H1 (cell line): Measurements from ENCODE around the gene IL36A. TPM values are rescaled to one million over a fixed set of nuclear protein-coding genes. Genes with fewer than 3 reads are reported as not detected.

Experiments used
- CTCF ChIA-PET: fragments of 300-600 bp; sonication (Branson Sonifier 250); formaldehyde crosslinking; loops from one replicate; lab custom pipeline; 2021; ENCODE audit not compliant: partially characterized antibody; lab: Charles Lee
- POLR2A ChIA-PET: fragments of 300-600 bp; sonication (Branson Sonifier 250); formaldehyde crosslinking; loops from one replicate; lab custom pipeline; 2021; ENCODE audit warnings: inconsistent platforms; ENCODE audit not compliant: partially characterized antibody; lab: Charles Lee
- DNase-seq, 2 experiments: peaks; one replicate each; pipeline versions ENCODE4 v3.0.0 to v3.0.0-alpha.2; 2010 to 2022; ENCODE audit warnings: low spot score in 2 of 2, low read depth in 1 of 2, mixed read lengths in 1 of 2
- FAIRE-seq: peaks from 2 replicates; lab custom pipeline; 2011; peaks lifted over from hg19 to GRCh38; lab: Jason Lieb, UNC
- H2AFZ ChIP-seq: 2 replicates; pipeline ENCODE4 v1.8.1; 2012; ENCODE audit warnings: low read length, inconsistent platforms
- H2AK5ac ChIP-seq: 2 replicates; pipeline ENCODE4 v1.6.1; 2013; ENCODE audit warnings: low read depth, low read length
- H2BK120ac ChIP-seq: replicated peaks from 2 replicates; pipeline ENCODE3; 2013; ENCODE audit warnings: low read depth, low read length, inconsistent platforms
- H2BK12ac ChIP-seq: 2 replicates; pipeline ENCODE4 v1.6.1; 2013; ENCODE audit warnings: low read depth, low read length
- H2BK15ac ChIP-seq: 2 replicates; pipeline ENCODE4 v1.6.1; 2013; ENCODE audit warnings: low read length
- H2BK20ac ChIP-seq: 2 replicates; pipeline ENCODE4 v1.6.1; 2013; ENCODE audit warnings: low read length
- H2BK5ac ChIP-seq: 2 replicates; pipeline ENCODE4 v1.6.1; 2013; ENCODE audit warnings: low read depth, low read length
- H3K14ac ChIP-seq: 2 replicates; pipeline ENCODE4 v1.6.1; 2013; ENCODE audit warnings: inconsistent platforms; ENCODE audit not compliant: insufficient read length
- H3K18ac ChIP-seq: 2 replicates; pipeline ENCODE4 v1.6.1; 2013; ENCODE audit warnings: low read length; ENCODE audit errors: extremely low read depth
- H3K23ac ChIP-seq: 2 replicates; pipeline ENCODE4 v1.6.1; 2013; ENCODE audit warnings: inconsistent platforms; ENCODE audit not compliant: insufficient read length
- H3K23me2 ChIP-seq: 2 replicates; pipeline ENCODE4 v1.6.1; 2013; ENCODE audit warnings: low read depth, low read length
- H3K27ac ChIP-seq: 2 replicates; pipeline ENCODE4 v1.6.1; 2011; ENCODE audit warnings: low read depth, low read length, inconsistent platforms
- H3K27me3 ChIP-seq, 4 experiments: replicated peaks in 1 of 4; 1 replicate in 1 of 4; 2 replicates in 3 of 4; pipeline versions ENCODE4 v1.6.1 to v1.8.1; 2011 to 2013; ENCODE audit warnings: low read length in 3 of 4, mild to moderate bottlenecking in 3 of 4, inconsistent platforms in 2 of 4, mixed read lengths in 2 of 4, moderate library complexity in 1 of 4; ENCODE audit not compliant: control insufficient read depth in 3 of 4, insufficient read depth in 3 of 4; ENCODE audit errors: extremely low read depth in 1 of 4
- H3K36me3 ChIP-seq, 4 experiments: 2 replicates each; pipeline versions ENCODE4 v1.6.1 to v1.8.1; 2011 to 2013; ENCODE audit warnings: mild to moderate bottlenecking in 4 of 4, low read length in 3 of 4, moderate library complexity in 2 of 4, control low read depth in 1 of 4, inconsistent platforms in 1 of 4; ENCODE audit not compliant: insufficient read depth in 4 of 4, control insufficient read depth in 2 of 4
- H3K4ac ChIP-seq: replicated peaks from 2 replicates; pipeline ENCODE3; 2013; ENCODE audit warnings: low read length, low read depth, mixed read lengths, inconsistent platforms; ENCODE audit not compliant: insufficient read length
- H3K4me1 ChIP-seq, 4 experiments: replicated peaks in 1 of 4; 1 replicate in 1 of 4; 2 replicates in 3 of 4; pipeline versions ENCODE4 v1.6.1 to v1.8.1; 2011 to 2013; ENCODE audit warnings: low read length in 3 of 4, inconsistent platforms in 2 of 4, mixed read lengths in 1 of 4; ENCODE audit not compliant: insufficient read depth in 4 of 4, control insufficient read depth in 3 of 4
- H3K4me2 ChIP-seq, 2 experiments: 2 replicates each; pipeline versions ENCODE4 v1.6.1 to v1.8.1; 2011 to 2013; ENCODE audit warnings: low read depth in 2 of 2, low read length in 2 of 2, control low read depth in 1 of 2, inconsistent platforms in 1 of 2, mild to moderate bottlenecking in 1 of 2; ENCODE audit not compliant: insufficient read depth in 1 of 2
- H3K4me3 ChIP-seq, 4 experiments: fragments of 200-600, 300-600 bp in 1 of 4; sonication (generic), shearing (Covaris generic), sonication (Bioruptor Twin) in 1 of 4; 2 replicates each; pipeline versions ENCODE4 v1.5.1 to v1.8.1; 2011 to 2016; ENCODE audit warnings: low read length in 4 of 4, low read depth in 3 of 4, control low read depth in 2 of 4, inconsistent platforms in 2 of 4, mild to moderate bottlenecking in 2 of 4, mixed read lengths in 1 of 4, moderate library complexity in 1 of 4; ENCODE audit not compliant: insufficient read depth in 2 of 4; ENCODE audit errors: extremely low read depth in 1 of 4
- H3K56ac ChIP-seq: replicated peaks from 2 replicates; pipeline ENCODE3; 2013; ENCODE audit warnings: low read depth, mild to moderate bottlenecking, mixed read lengths, low read length, inconsistent platforms; ENCODE audit not compliant: insufficient read length
- H3K79me1 ChIP-seq: 2 replicates; pipeline ENCODE4 v1.6.1; 2013; ENCODE audit warnings: low read depth, low read length, control low read depth
- H3K79me2 ChIP-seq, 2 experiments: 2 replicates each; pipeline versions ENCODE4 v1.6.1 to v1.8.1; 2012 to 2013; ENCODE audit warnings: low read length in 2 of 2, mild to moderate bottlenecking in 2 of 2, inconsistent platforms in 1 of 2; ENCODE audit not compliant: insufficient read depth in 2 of 2, control insufficient read depth in 1 of 2
- H3K9ac ChIP-seq, 4 experiments: replicated peaks in 1 of 4; 1 replicate in 1 of 4; 2 replicates in 3 of 4; pipeline versions ENCODE4 v1.6.1 to v1.8.1; 2011 to 2013; ENCODE audit warnings: low read depth in 3 of 4, low read length in 3 of 4, control low read depth in 2 of 4, mild to moderate bottlenecking in 2 of 4, moderate library complexity in 2 of 4, inconsistent platforms in 1 of 4; ENCODE audit errors: extremely low read depth in 1 of 4
- H3K9me3 ChIP-seq, 2 experiments: 2 replicates each; pipeline versions ENCODE4 v1.6.1 to v1.8.1; 2012 to 2013; ENCODE audit warnings: mild to moderate bottlenecking in 2 of 2, moderate library complexity in 2 of 2, control low read depth in 1 of 2, inconsistent platforms in 1 of 2, low read depth in 1 of 2, low read length in 1 of 2, mixed read lengths in 1 of 2; ENCODE audit not compliant: insufficient read depth in 2 of 2
- H4K20me1 ChIP-seq, 2 experiments: replicated peaks in 1 of 2; 2 replicates each; pipeline versions ENCODE3 to v1.8.1; 2011 to 2013; ENCODE audit warnings: inconsistent platforms in 2 of 2, low read length in 2 of 2, mild to moderate bottlenecking in 1 of 2; ENCODE audit not compliant: insufficient read depth in 2 of 2, control insufficient read depth in 1 of 2
- H4K5ac ChIP-seq: 2 replicates; pipeline ENCODE4 v1.6.1; 2013; ENCODE audit warnings: low read length, low read depth, mixed read lengths, inconsistent platforms; ENCODE audit not compliant: insufficient read length
- H4K8ac ChIP-seq: 2 replicates; pipeline ENCODE4 v1.8.0; 2013; ENCODE audit warnings: mild to moderate bottlenecking, moderate library complexity, low read length, inconsistent platforms; ENCODE audit not compliant: insufficient read depth; ENCODE audit errors: extremely low read depth
- H4K91ac ChIP-seq: replicated peaks from 2 replicates; pipeline ENCODE3; 2013; ENCODE audit warnings: low read length, mixed read lengths, inconsistent platforms; ENCODE audit not compliant: insufficient read length
- ATF3 ChIP-seq: IDR thresholded peaks from 2 replicates; pipeline ENCODE4 v1.6.1; 2011; ENCODE audit warnings: low read depth, mild to moderate bottlenecking, low read length; ENCODE audit not compliant: insufficient read depth
- CBX8 ChIP-seq: fragments of 300-800, 300-1000 bp; sonication (generic); IDR thresholded peaks from 2 replicates; pipeline ENCODE4 v1.7.1; 2016; ENCODE audit warnings: low read depth, low read length, borderline replicate concordance
- CHD2 ChIP-seq: IDR thresholded peaks from 2 replicates; pipeline ENCODE4 v1.6.1; 2012; ENCODE audit warnings: low read length, improper control_type of control experiment
- FOSL1 ChIP-seq: IDR thresholded peaks from 2 replicates; pipeline ENCODE4 v1.6.1; 2011; ENCODE audit warnings: mild to moderate bottlenecking, low read depth, low read length, moderate library complexity; ENCODE audit not compliant: insufficient read depth
- GABPA ChIP-seq: IDR thresholded peaks from 2 replicates; pipeline ENCODE4 v1.6.1; 2011; ENCODE audit warnings: mild to moderate bottlenecking, low read length, moderate library complexity, borderline replicate concordance; ENCODE audit not compliant: insufficient read depth
- GTF2F1 ChIP-seq: IDR thresholded peaks from 2 replicates; pipeline ENCODE4 v1.6.1; 2012; ENCODE audit warnings: low read depth, low read length, improper control_type of control experiment, borderline replicate concordance
- HDAC6 ChIP-seq: IDR thresholded peaks from one replicate; pipeline ENCODE4 v1.7.1; 2012; ENCODE audit warnings: low read depth, mild to moderate bottlenecking, inconsistent platforms, low read length, moderate library complexity
- KDM5A ChIP-seq: fragments of 200-600 bp; IDR thresholded peaks from 2 replicates; pipeline ENCODE4 v1.7.1; 2012; ENCODE audit warnings: mild to moderate bottlenecking, low read length, inconsistent platforms, mixed read lengths
- RFX5 ChIP-seq: IDR thresholded peaks from 2 replicates; pipeline ENCODE4 v1.6.1; 2011; ENCODE audit warnings: low read depth, low read length, improper control_type of control experiment, borderline replicate concordance
- RXRA ChIP-seq: IDR thresholded peaks from 2 replicates; pipeline ENCODE4 v1.6.1; 2011; ENCODE audit warnings: low read depth, mild to moderate bottlenecking, low read length, moderate library complexity; ENCODE audit not compliant: insufficient read depth
- SIN3A ChIP-seq, 2 experiments: IDR thresholded peaks in 1 of 2; conservative IDR thresholded peaks in 1 of 2; 2 replicates each; pipeline ENCODE4 v1.6.1; 2011 to 2012; ENCODE audit warnings: low read length in 2 of 2, improper control_type of control experiment in 1 of 2, low read depth in 1 of 2, mild to moderate bottlenecking in 1 of 2
- TBP ChIP-seq: IDR thresholded peaks from 2 replicates; pipeline ENCODE4 v1.6.1; 2011; ENCODE audit warnings: low read depth, low read length, improper control_type of control experiment
- YY1 ChIP-seq: IDR thresholded peaks from 2 replicates; pipeline ENCODE4 v1.6.1; 2011; ENCODE audit warnings: low read depth, mild to moderate bottlenecking, low read length
- ZNF274 ChIP-seq: IDR thresholded peaks from 2 replicates; pipeline ENCODE4 v1.7.0; 2012; ENCODE audit warnings: low read length, borderline replicate concordance; ENCODE audit errors: extremely low read depth
- WGBS, 2 experiments: shearing (Covaris generic) in 1 of 2; methylation state at CpG; one replicate each; pipeline versions ENCODE4 v1.1.6 to v1.1.7; 2013 to 2015; ENCODE audit warnings: low lambda C conversion rate in 2 of 2, mixed read lengths in 2 of 2, inconsistent platforms in 1 of 2, low coverage in 1 of 2, missing lambda C conversion rate in 1 of 2; ENCODE audit not compliant: insufficient replicate concordance in 2 of 2, insufficient coverage in 1 of 2, insufficient read length in 1 of 2; ENCODE audit errors: extremely low coverage in 1 of 2, missing lambda C conversion rate in 1 of 2; 5-methylcytosine and 5-hydroxymethylcytosine counted together
- polyA plus RNA-seq, 7 experiments: library from polyadenylated mRNA; depleted of rRNA in 3 of 7; stranded (reverse) in 5 of 7; unstranded in 2 of 7; fragments of >200 nt in 5 of 7; fragments of 200-250 nt in 2 of 7; gene quantifications; 1 replicate in 5 of 7; 2 replicates in 1 of 7; 4 replicates in 1 of 7; pipeline versions ENCODE4 v1.2.1 to v1.2.3, GENCODE V29; 2011 to 2013; ENCODE audit warnings: missing spikeins in 2 of 7, mixed read lengths in 2 of 7
- total RNA-seq: library from RNA; stranded (reverse); fragmentation: NEBNext Ultra II Directional; extraction: Animal tissue kit (Norgen Biotek cat#: 25700); gene quantifications from 2 replicates; pipeline ENCODE4 v1.2.1, GENCODE V29; 2021

IL36A gene
- total and polyA plus RNA-seq, 2 of the 8 experiments (the other 6 are each of a cell fraction or from before 2014, with no cell fraction given) = not detected

DNA sequence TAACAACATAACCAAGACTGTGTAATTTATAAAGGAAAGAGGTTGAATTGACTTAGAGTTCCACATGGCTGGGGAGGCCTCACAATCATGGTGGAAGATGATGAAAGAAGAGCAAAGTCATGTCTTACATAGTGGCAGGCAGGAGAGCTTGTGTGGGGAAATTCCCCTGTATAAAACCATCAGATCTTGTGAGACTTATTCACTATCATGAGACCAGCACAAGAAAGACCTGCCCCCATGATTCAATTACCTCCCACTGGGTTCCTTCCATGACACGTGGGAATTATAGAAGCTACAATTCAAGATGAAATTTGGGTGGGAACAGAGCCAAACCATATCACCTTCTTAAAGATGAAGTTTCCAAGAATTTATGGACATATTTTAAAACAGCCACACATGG, 51.3 kb downstream of the IL36A start:
- Histone ChIP-seq H3K4me2 (no peak overlapping the region), H2BK5ac (no peak overlapping the region), H3K27me3 (no peaks in the 10 kb centered on the region), H3K56ac (no peak overlapping the region), H3K9ac (no peak overlapping the region), H2BK15ac (no peak overlapping the region), H3K4ac (no peak overlapping the region), H3K4me3 (no peak overlapping the region), H3K23ac (no peak overlapping the region), H3K79me1 (no peaks in the 10 kb centered on the region), H2BK20ac (no peak overlapping the region), H3K27ac (no peak overlapping the region), H4K5ac (no peak overlapping the region), H2BK120ac (no peak overlapping the region), H2AK5ac (no peak overlapping the region), H3K4me1 (no peaks in the 10 kb centered on the region), H3K23me2 (no peaks in the 10 kb centered on the region; the same call in 1 of the 2 replicates), H4K8ac (no peak overlapping the region), H3K18ac (no peak overlapping the region), H4K20me1 (peaks cover 0 to 2% of the 10 kb centered on the region in 2 experiments), H4K91ac (no peak overlapping the region), H2AFZ (no peak overlapping the region), H3K14ac (no peak overlapping the region), H2BK12ac (no peak overlapping the region), H3K79me2 (no peaks in the 10 kb centered on the region), H3K36me3 (no peaks in the 10 kb centered on the region), H3K9me3 (peaks cover 13 to 28% of the 10 kb centered on the region in 2 experiments)
- FAIRE-seq = no peak
- DNase-seq = no peak
- ChIA-PET POLR2A (no interaction called here), CTCF (interaction anchor here (0.5 to 2.1 kb wide), 2 partner anchors 24 to 155 kb away, joined by 3 to 7 read pairs; no protein-coding TSS in a partner anchor)
- WGBS, 2 experiments = 76% methylated on average over 1 of the region's 1 CpG; no CpG with 5 or more reads in 1 of the 2 experiments
- TF ChIP-seq CHD2 (no peak), FOSL1 (no peak), ZNF274 (no peak), YY1 (no peak), TBP (no peak), SIN3A (conservative IDR thresholded peaks at IDR 0.05 in 1 of 2, IDR thresholded peaks at IDR 0.05 in 1 of 2; ENCODE audit: low read depth in 1 of 2, low read length in 2 of 2) (no peak), KDM5A (no peak), RFX5 (no peak), ATF3 (no peak), CBX8 (no peak), RXRA (no peak), HDAC6 (no peak), GTF2F1 (no peak), GABPA (no peak)
